Measurements from ENCODE around the gene SORBS2. TPM values are rescaled to one million over a fixed set of nuclear protein-coding genes. Genes with fewer than 3 reads are reported as not detected.
A peak's percentile ranks its signal among the peaks of the same experiment; 100 is the strongest.

SORBS2 gene
- polyA plus RNA-seq, 1 donor from 2014 or later, result 46.0 TPM

- H3K9ac ChIP-seq (ENCODE audit: low read length), result no peak overlapping the region
- no peaks in the 10 kb centered on the region for H3K9me2 ChIP-seq (ENCODE audit: insufficient read depth, low read length)
- H3K27ac ChIP-seq (ENCODE audit: low read length), result peak overlapping the region; percentile 15
- H2AFZ ChIP-seq (ENCODE audit: low read depth, low read length), result no peak overlapping the region
- TF ChIP-seq EP300 (conservative IDR thresholded peaks at IDR 0.05; ENCODE audit: poor library complexity, severe bottlenecking), result peak; percentile 33
- no peak for TF ChIP-seq REST (IDR thresholded peaks at IDR 0.05; ENCODE audit: borderline replicate concordance)
- peak; percentile 37 for TF ChIP-seq POLR2AphosphoS5 (IDR thresholded peaks at IDR 0.05)
- peaks cover 5% of the 10 kb centered on the region for H3K36me3 ChIP-seq (ENCODE audit: insufficient read depth, low read length)
- no peaks in the 10 kb centered on the region for H3K27me3 ChIP-seq (ENCODE audit: insufficient read depth, low read depth, low read length)
- no peaks in the 10 kb centered on the region for H3F3A ChIP-seq (ENCODE audit: insufficient read depth, low read length, poor library complexity, severe bottlenecking)
- H3K9me3 ChIP-seq (ENCODE audit: low read length), result no peaks in the 10 kb centered on the region
- no peaks in the 10 kb centered on the region for H3K79me2 ChIP-seq (replicated peaks; ENCODE audit: insufficient read depth, low read length)
- no peak overlapping the region for H3K4me3 ChIP-seq (ENCODE audit: low read length)
- no peak overlapping the region for H3K4me2 ChIP-seq (ENCODE audit: low read length)
- no peaks in the 10 kb centered on the region for H4K20me1 ChIP-seq (ENCODE audit: insufficient read depth)
Observed at GRCh38 chr4:185681604-185682003, 130.4 kb downstream of the SORBS2 start.

- H3K4me2 ChIP-seq (ENCODE audit: low read length), result no peak overlapping the region
- H4K20me1 ChIP-seq (ENCODE audit: insufficient read depth), result no peaks in the 10 kb centered on the region
- TF ChIP-seq MXI1 (conservative IDR thresholded peaks at IDR 0.05; ENCODE audit: poor library complexity, severe bottlenecking), result no peak
- TF ChIP-seq RAD21 (conservative IDR thresholded peaks at IDR 0.05), result no peak
- no peak for TF ChIP-seq SMC3 (conservative IDR thresholded peaks at IDR 0.05; ENCODE audit: poor library complexity)
- TF ChIP-seq EP300 (conservative IDR thresholded peaks at IDR 0.05; ENCODE audit: poor library complexity, severe bottlenecking), result no peak
- TF ChIP-seq EZH2 (IDR thresholded peaks at IDR 0.05; ENCODE audit: borderline replicate concordance, insufficient read depth, low read length, poor library complexity, severe bottlenecking), result no peak
- no peak for TF ChIP-seq CTCF (IDR thresholded peaks at IDR 0.05; ENCODE audit: poor library complexity, severe bottlenecking)
- no peaks in the 10 kb centered on the region for H3F3A ChIP-seq (ENCODE audit: insufficient read depth, low read length, poor library complexity, severe bottlenecking)
- H3K9ac ChIP-seq (ENCODE audit: low read length), result no peak overlapping the region
- H3K9me3 ChIP-seq (ENCODE audit: low read length), result no peaks in the 10 kb centered on the region
- no peak overlapping the region for H2AFZ ChIP-seq (ENCODE audit: low read depth, low read length)
- H3K9me2 ChIP-seq (ENCODE audit: insufficient read depth, low read length), result no peaks in the 10 kb centered on the region
- H3K27me3 ChIP-seq (ENCODE audit: insufficient read depth, low read depth, low read length), result no peaks in the 10 kb centered on the region
- no peak overlapping the region for H3K27ac ChIP-seq (ENCODE audit: low read length)
- H3K79me2 ChIP-seq (replicated peaks; ENCODE audit: insufficient read depth, low read length), result no peaks in the 10 kb centered on the region
- peaks cover 5% of the 10 kb centered on the region for H3K36me3 ChIP-seq (ENCODE audit: insufficient read depth, low read length)
- no peak overlapping the region for H3K4me3 ChIP-seq (ENCODE audit: low read length)
Observed at GRCh38 chr4:185680617-185681016, 131.4 kb downstream of the SORBS2 start.

GRCh38 chr4:185679523-185679922 lies 132.5 kb downstream of the SORBS2 start:
- no peaks in the 10 kb centered on the region for H3K9me3 ChIP-seq (ENCODE audit: low read length)
- no peaks in the 10 kb centered on the region for H3F3A ChIP-seq (ENCODE audit: insufficient read depth, low read length, poor library complexity, severe bottlenecking)
- H2AFZ ChIP-seq (ENCODE audit: low read depth, low read length), result no peak overlapping the region
- no peak overlapping the region for H3K27ac ChIP-seq (ENCODE audit: low read length)
- no peak overlapping the region for H3K4me3 ChIP-seq (ENCODE audit: low read length)
- H3K9ac ChIP-seq (ENCODE audit: low read length), result no peak overlapping the region
- no peaks in the 10 kb centered on the region for H3K79me2 ChIP-seq (replicated peaks; ENCODE audit: insufficient read depth, low read length)
- no peak overlapping the region for H3K4me2 ChIP-seq (ENCODE audit: low read length)
- peaks cover 9% of the 10 kb centered on the region for H3K36me3 ChIP-seq (ENCODE audit: insufficient read depth, low read length)
- H3K27me3 ChIP-seq (ENCODE audit: insufficient read depth, low read depth, low read length), result no peaks in the 10 kb centered on the region
- H4K20me1 ChIP-seq (ENCODE audit: insufficient read depth), result no peaks in the 10 kb centered on the region
- H3K9me2 ChIP-seq (ENCODE audit: insufficient read depth, low read length), result no peaks in the 10 kb centered on the region
- TF ChIP-seq SMC3 (conservative IDR thresholded peaks at IDR 0.05; ENCODE audit: poor library complexity) (no peak), EZH2 (IDR thresholded peaks at IDR 0.05; ENCODE audit: borderline replicate concordance, insufficient read depth, low read length, poor library complexity, severe bottlenecking) (no peak), EP300 (conservative IDR thresholded peaks at IDR 0.05; ENCODE audit: poor library complexity, severe bottlenecking) (no peak), MXI1 (conservative IDR thresholded peaks at IDR 0.05; ENCODE audit: poor library complexity, severe bottlenecking) (no peak), POLR2AphosphoS5 (IDR thresholded peaks at IDR 0.05) (no peak), TAF1 (IDR thresholded peaks at IDR 0.05; ENCODE audit: low read depth) (no peak), REST (IDR thresholded peaks at IDR 0.05; ENCODE audit: borderline replicate concordance) (no peak), CTCF (IDR thresholded peaks at IDR 0.05; ENCODE audit: poor library complexity, severe bottlenecking) (no peak), RAD21 (conservative IDR thresholded peaks at IDR 0.05) (no peak)
